B cell (primary cell): ENCODE results near the gene RAD51B.

Experiments used
- CTCF ChIP-seq: fragments of 200-600 bp; IDR thresholded peaks from one replicate; pipeline ENCODE4 v1.8.0; 2022; ENCODE audit warnings: antibody characterized with exemption, mild to moderate bottlenecking
- EZH2 ChIP-seq: IDR thresholded peaks from 2 replicates; pipeline ENCODE4 v1.6.1; 2012; ENCODE audit warnings: borderline replicate concordance, low read depth, mild to moderate bottlenecking, moderate library complexity, low read length; ENCODE audit not compliant: insufficient read depth, poor library complexity, severe bottlenecking

GRCh38 chr14:68050177-68050576 lies 230.6 kb downstream of the RAD51B start:
- no peak for TF ChIP-seq CTCF
- no peak for TF ChIP-seq EZH2
